ENCODE data around the gene SLC7A7.
"Not testable (repeated sequence)": the region's sequence is repeated elsewhere in the genome, so short reads cannot be mapped to it uniquely, and the experiment has no call there.

SLC7A7 gene

GRCh38 chr14:22838631-22839041, 23.4 kb upstream of the SLC7A7 start:
- H3K4me3 Mint-ChIP-seq, result no peak overlapping the region
- H3K27me3 Mint-ChIP-seq, result peaks cover 70% of the 10 kb centered on the region
- no peaks in the 10 kb centered on the region for H3K9me3 Mint-ChIP-seq
- DNase-seq, result no peak
- peaks cover 24% of the 10 kb centered on the region for H3K36me3 Mint-ChIP-seq
- peaks cover 12% of the 10 kb centered on the region for H3K4me1 Mint-ChIP-seq
- no peak overlapping the region for H3K27ac Mint-ChIP-seq
- CTCF ChIA-PET, result interaction anchor here (0.7 to 4.9 kb wide), 6 partner anchors 11 to 92 kb away, joined by 3 to 36 read pairs (median 4); no protein-coding TSS in a partner anchor

- no peak overlapping the region for H3K4me3 Mint-ChIP-seq
- H3K27me3 Mint-ChIP-seq, result peaks cover 64% of the 10 kb centered on the region
- CTCF ChIA-PET, result interaction anchor here (0.7 to 4.9 kb wide), 8 partner anchors 11 to 268 kb away, joined by 3 to 36 read pairs (median 4); no protein-coding TSS in a partner anchor
- H3K9me3 Mint-ChIP-seq, result no peaks in the 10 kb centered on the region
- H3K27ac Mint-ChIP-seq, result no peak overlapping the region
- DNase-seq, result no peak
- peaks cover 12% of the 10 kb centered on the region for H3K4me1 Mint-ChIP-seq
- peaks cover 25% of the 10 kb centered on the region for H3K36me3 Mint-ChIP-seq
Observed at GRCh38 chr14:22837750-22838538, 22.7 kb upstream of the SLC7A7 start.

- CTCF ChIA-PET, result interaction anchor here (1.2 to 4.9 kb wide), 5 partner anchors 13 to 267 kb away, joined by 3 to 36 read pairs (median 4); no protein-coding TSS in a partner anchor
- Mint-ChIP-seq H3K36me3 (peaks cover 28% of the 10 kb centered on the region), H3K4me1 (peaks cover 12% of the 10 kb centered on the region), H3K9me3 (no peaks in the 10 kb centered on the region), H3K27me3 (peaks cover 56% of the 10 kb centered on the region), H3K4me3 (peak overlapping the region; percentile 56), H3K27ac (no peak overlapping the region)
- no peak for DNase-seq
Observed at GRCh38 chr14:22837114-22837749, 22.0 kb upstream of the SLC7A7 start.

GRCh38 chr14:22836301-22837113, 21.3 kb upstream of the SLC7A7 start, which contains the start of gene MMP14:
MMP14 (plus strand) TSS chr14:22836585; CDS start chr14:22836818, 233 bp downstream.
- no peak within 1 kb of the TSS for H3K27ac Mint-ChIP-seq
- DNase-seq, result no peak
- CTCF ChIA-PET, result interaction anchor here (0.6 to 3.2 kb wide), 6 partner anchors 15 to 266 kb away, joined by 3 to 9 read pairs (median 4); no protein-coding TSS in a partner anchor

GRCh38 chr14:22835505-22835904, 20.3 kb upstream of the SLC7A7 start:
- CTCF ChIA-PET, result interaction anchor here (0.6 to 3.2 kb wide), 4 partner anchors 13 to 152 kb away, joined by 3 to 9 read pairs (median 6); no protein-coding TSS in a partner anchor
- Mint-ChIP-seq H3K4me1 (peaks cover 25% of the 10 kb centered on the region), H3K36me3 (peaks cover 39% of the 10 kb centered on the region), H3K27me3 (peaks cover 42% of the 10 kb centered on the region), H3K4me3 (no peak overlapping the region), H3K9me3 (no peaks in the 10 kb centered on the region), H3K27ac (no peak overlapping the region)
- no peak for DNase-seq

More at GRCh38 chr14:22836301-22837113, 21.3 kb upstream of the SLC7A7 start, which contains the start of gene MMP14:
- Mint-ChIP-seq H3K36me3 (peaks cover 33% of the 10 kb centered on the region), H3K9me3 (no peaks in the 10 kb centered on the region), H3K4me3 (peak within 1 kb of the TSS; percentile 56), H3K27me3 (peaks cover 49% of the 10 kb centered on the region), H3K4me1 (peaks cover 17% of the 10 kb centered on the region)

GRCh38 chr14:22830443-22831010, 15.3 kb upstream of the SLC7A7 start:
- Mint-ChIP-seq H3K27ac (peak overlapping the region; percentile 92), H3K27me3 (no peaks in the 10 kb centered on the region), H3K4me3 (peak overlapping the region; percentile 90), H3K9me3 (no peaks in the 10 kb centered on the region), H3K36me3 (peaks cover 37% of the 10 kb centered on the region), H3K4me1 (peaks cover 36% of the 10 kb centered on the region)
- CTCF ChIA-PET, result interaction anchor here (0.7 to 3.3 kb wide), 5 partner anchors 8 to 260 kb away, joined by 3 to 29 read pairs (median 4); no protein-coding TSS in a partner anchor
- no peak for DNase-seq

GRCh38 chr14:22829661-22830442, 14.6 kb upstream of the SLC7A7 start, which contains the start of gene MRPL52:
MRPL52 (plus strand) TSS chr14:22829887; CDS start chr14:22829913, 26 bp downstream.
- peaks cover 34% of the 10 kb centered on the region for H3K36me3 Mint-ChIP-seq
- H3K27ac Mint-ChIP-seq, result peak within 1 kb of the TSS; percentile 92
- peaks cover 3% of the 10 kb centered on the region for H3K27me3 Mint-ChIP-seq
- peaks cover 40% of the 10 kb centered on the region for H3K4me1 Mint-ChIP-seq
- CTCF ChIA-PET, result interaction anchor here (0.7 to 3.3 kb wide), 5 partner anchors 7 to 260 kb away, joined by 3 to 29 read pairs (median 4); no protein-coding TSS in a partner anchor
- H3K9me3 Mint-ChIP-seq, result no peaks in the 10 kb centered on the region
- peak within 1 kb of the TSS; percentile 90 for H3K4me3 Mint-ChIP-seq
- DNase-seq, result peak; percentile 93

- Mint-ChIP-seq H3K4me3 (peak overlapping the region; percentile 90), H3K4me1 (peaks cover 46% of the 10 kb centered on the region), H3K36me3 (peaks cover 29% of the 10 kb centered on the region), H3K27ac (peak overlapping the region; percentile 92)
- H3K9me3 Mint-ChIP-seq, DNase-seq, H3K27me3 Mint-ChIP-seq: not testable (repeated sequence)
- CTCF ChIA-PET, result interaction anchor here (3.3 kb wide), 1 partner anchor 23 kb away, joined by 29 read pairs; no protein-coding TSS in a partner anchor
Observed at GRCh38 chr14:22829076-22829660, 13.9 kb upstream of the SLC7A7 start.

- Mint-ChIP-seq H3K4me1 (peaks cover 40% of the 10 kb centered on the region), H3K9me3 (no peaks in the 10 kb centered on the region), H3K27me3 (peaks cover 44% of the 10 kb centered on the region), H3K4me3 (no peak overlapping the region), H3K27ac (peak overlapping the region; percentile 16), H3K36me3 (peaks cover 3% of the 10 kb centered on the region)
- CTCF ChIA-PET, result interaction anchor here (0.7 to 10.2 kb wide), 9 partner anchors 13 to 254 kb away, joined by 3 to 224 read pairs (median 4); no protein-coding TSS in a partner anchor
- peak; percentile 38 for DNase-seq
Observed at GRCh38 chr14:22824711-22825359, 9.6 kb upstream of the SLC7A7 start.

GRCh38 chr14:22822571-22823098, 7.4 kb upstream of the SLC7A7 start:
- DNase-seq, result peak; percentile 77
- peaks cover 37% of the 10 kb centered on the region for H3K4me1 Mint-ChIP-seq
- H3K9me3 Mint-ChIP-seq, result no peaks in the 10 kb centered on the region
- CTCF ChIA-PET, result interaction anchor here (0.6 to 10.2 kb wide), 30 partner anchors 8 to 262 kb away, joined by 3 to 224 read pairs (median 4); no protein-coding TSS in a partner anchor
- H3K4me3 Mint-ChIP-seq, result peak overlapping the region; percentile 46
- H3K27me3 Mint-ChIP-seq, result peaks cover 58% of the 10 kb centered on the region
- H3K27ac Mint-ChIP-seq, result no peak overlapping the region
- H3K36me3 Mint-ChIP-seq, result no peaks in the 10 kb centered on the region

- Mint-ChIP-seq H3K27ac (no peak overlapping the region), H3K4me1 (peaks cover 37% of the 10 kb centered on the region), H3K36me3 (no peaks in the 10 kb centered on the region), H3K9me3 (no peaks in the 10 kb centered on the region), H3K27me3 (peaks cover 58% of the 10 kb centered on the region), H3K4me3 (peak overlapping the region; percentile 38)
- CTCF ChIA-PET, result interaction anchor here (0.6 to 10.2 kb wide), 24 partner anchors 8 to 261 kb away, joined by 3 to 224 read pairs (median 4); no protein-coding TSS in a partner anchor
- DNase-seq, result no peak
Observed at GRCh38 chr14:22822016-22822570, 6.9 kb upstream of the SLC7A7 start.
